Smooth muscle cell (in vitro differentiated cells): ENCODE measurements around the gene CNGA3. TPM values are rescaled to one million over a fixed set of nuclear protein-coding genes. Genes with fewer than 3 reads are reported as not detected.

Experiments
- DNase-seq: peaks from one replicate; lab custom pipeline; 2025; ENCODE audit not compliant: unreplicated experiment; lab: John Stamatoyannopoulos, UW
- H2AFZ ChIP-seq: fragments of 200-600 bp; sonication (generic); 2 replicates; pipeline ENCODE4 v1.6.0; 2016; ENCODE audit warnings: antibody characterized with exemption, low read depth, mild to moderate bottlenecking
- H3F3A ChIP-seq: fragments of 200-600 bp; sonication (generic); 2 replicates; pipeline ENCODE4 v1.6.0; 2017; ENCODE audit warnings: antibody characterized with exemption, low read depth
- H3K27ac ChIP-seq: fragments of 200-600 bp; sonication (generic); 2 replicates; pipeline ENCODE4 v1.5.1; 2016; ENCODE audit warnings: low read depth, mild to moderate bottlenecking
- H3K27me3 ChIP-seq: fragments of 200-600 bp; sonication (generic); 2 replicates; pipeline ENCODE4 v1.6.1; 2016; ENCODE audit warnings: low read depth, mild to moderate bottlenecking
- H3K36me3 ChIP-seq: fragments of 200-600 bp; sonication (generic); 2 replicates; pipeline ENCODE4 v1.5.1; 2016; ENCODE audit warnings: low read depth
- H3K4me1 ChIP-seq: fragments of 200-600 bp; sonication (generic); 2 replicates; pipeline ENCODE4 v1.5.1; 2016; ENCODE audit warnings: low read depth
- H3K4me2 ChIP-seq: fragments of 200-600 bp; sonication (generic); 2 replicates; pipeline ENCODE4 v1.6.0; 2016; ENCODE audit warnings: mild to moderate bottlenecking
- H3K4me3 ChIP-seq: fragments of 200-600 bp; sonication (generic); 2 replicates; pipeline ENCODE4 v1.5.1; 2016; ENCODE audit warnings: mild to moderate bottlenecking
- H3K79me2 ChIP-seq: fragments of 200-600 bp; sonication (generic); 2 replicates; pipeline ENCODE4 v1.6.0; 2016; ENCODE audit warnings: low read depth, mild to moderate bottlenecking
- H3K9ac ChIP-seq: fragments of 200-600 bp; sonication (generic); 2 replicates; pipeline ENCODE4 v1.6.0; 2016; ENCODE audit warnings: low read depth
- H3K9me3 ChIP-seq: fragments of 200-600 bp; sonication (generic); replicated peaks from 2 replicates; pipeline ENCODE4 v1.5.1; 2016; ENCODE audit warnings: low read depth
- H4K20me1 ChIP-seq: fragments of 200-600 bp; sonication (generic); 2 replicates; pipeline ENCODE4 v1.6.0; 2016; ENCODE audit warnings: low read depth
- WGBS: methylation state at CpG from one replicate; pipeline ENCODE4 v1.1.7; 2016; ENCODE audit warnings: low lambda C conversion rate; 5-methylcytosine and 5-hydroxymethylcytosine counted together
- polyA plus RNA-seq: library from polyadenylated mRNA; unstranded; fragments of >200 nt; fragmentation: Nextera tagmentation; extraction: Ambion mirVana; gene quantifications from 2 replicates; pipeline ENCODE4 v1.2.1, GENCODE V29; 2016
- total RNA-seq: library from RNA; depleted of rRNA; stranded (reverse); fragments of >200 nt; gene quantifications from 2 replicates; pipeline ENCODE4 v1.2.3, GENCODE V29; 2014
- TF ChIP-seq, protein P1 (sequence below): fragments of 200-600 bp; sonication (generic); IDR thresholded peaks from 2 replicates; pipeline ENCODE4 v1.5.1; 2017; ENCODE audit warnings: borderline replicate concordance, mild to moderate bottlenecking, antibody characterized with exemption; ENCODE audit not compliant: insufficient read depth, poor library complexity, severe bottlenecking

The CNGA3 gene
- total and polyA plus RNA-seq, 2 experiments from 2014 or later: not detected

DNA sequence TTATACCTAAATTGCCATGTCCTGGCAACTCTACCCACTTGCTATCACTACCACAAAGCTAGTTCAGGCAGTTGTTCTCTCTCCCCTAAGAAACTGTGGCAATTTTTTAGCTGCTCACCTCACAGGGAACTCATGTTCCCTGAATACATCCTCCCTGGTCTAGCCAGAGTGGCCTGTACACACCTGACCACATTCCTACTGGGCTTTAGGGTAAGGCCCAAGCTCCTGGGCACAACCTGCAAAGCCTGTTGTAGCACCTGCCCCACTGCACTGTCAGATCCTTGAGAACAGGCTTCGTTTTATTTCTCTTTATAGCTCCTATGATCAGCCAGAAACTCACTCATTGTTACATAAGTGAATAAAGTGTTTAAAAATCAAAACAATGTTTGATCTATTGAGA, 21.5 kb downstream of the CNGA3 start:
- H4K20me1 ChIP-seq: no peaks in the 10 kb centered on the region
- H3K79me2 ChIP-seq: no peaks in the 10 kb centered on the region
- 83% methylated on average over 1 of the region's 1 CpG for WGBS
- no peaks in the 10 kb centered on the region for H3F3A ChIP-seq
- no peak overlapping the region for H3K27ac ChIP-seq
- H3K27me3 ChIP-seq: no peaks in the 10 kb centered on the region
- no peak for DNase-seq
- no peak overlapping the region for H3K4me3 ChIP-seq
- H3K4me1 ChIP-seq: no peaks in the 10 kb centered on the region
- no peak overlapping the region for H2AFZ ChIP-seq
- H3K36me3 ChIP-seq: no peaks in the 10 kb centered on the region
- H3K9me3 ChIP-seq: no peaks in the 10 kb centered on the region
- H3K9ac ChIP-seq: no peak overlapping the region
- TF ChIP-seq, protein P1, sequence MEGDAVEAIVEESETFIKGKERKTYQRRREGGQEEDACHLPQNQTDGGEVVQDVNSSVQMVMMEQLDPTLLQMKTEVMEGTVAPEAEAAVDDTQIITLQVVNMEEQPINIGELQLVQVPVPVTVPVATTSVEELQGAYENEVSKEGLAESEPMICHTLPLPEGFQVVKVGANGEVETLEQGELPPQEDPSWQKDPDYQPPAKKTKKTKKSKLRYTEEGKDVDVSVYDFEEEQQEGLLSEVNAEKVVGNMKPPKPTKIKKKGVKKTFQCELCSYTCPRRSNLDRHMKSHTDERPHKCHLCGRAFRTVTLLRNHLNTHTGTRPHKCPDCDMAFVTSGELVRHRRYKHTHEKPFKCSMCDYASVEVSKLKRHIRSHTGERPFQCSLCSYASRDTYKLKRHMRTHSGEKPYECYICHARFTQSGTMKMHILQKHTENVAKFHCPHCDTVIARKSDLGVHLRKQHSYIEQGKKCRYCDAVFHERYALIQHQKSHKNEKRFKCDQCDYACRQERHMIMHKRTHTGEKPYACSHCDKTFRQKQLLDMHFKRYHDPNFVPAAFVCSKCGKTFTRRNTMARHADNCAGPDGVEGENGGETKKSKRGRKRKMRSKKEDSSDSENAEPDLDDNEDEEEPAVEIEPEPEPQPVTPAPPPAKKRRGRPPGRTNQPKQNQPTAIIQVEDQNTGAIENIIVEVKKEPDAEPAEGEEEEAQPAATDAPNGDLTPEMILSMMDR: no peak
- H3K4me2 ChIP-seq: no peak overlapping the region

GRCh38 chr2:98369710-98370239, 23.5 kb downstream of the CNGA3 start:
- no peaks in the 10 kb centered on the region for H3K36me3 ChIP-seq
- TF ChIP-seq, protein P1: no peak
- H4K20me1 ChIP-seq: no peaks in the 10 kb centered on the region
- H3F3A ChIP-seq: no peaks in the 10 kb centered on the region
- H2AFZ ChIP-seq: no peak overlapping the region
- no peak overlapping the region for H3K27ac ChIP-seq
- WGBS: 91% methylated on average over 9 of the region's 9 CpGs
- H3K9ac ChIP-seq: no peak overlapping the region
- H3K27me3 ChIP-seq: no peaks in the 10 kb centered on the region
- H3K4me3 ChIP-seq: no peak overlapping the region
- no peaks in the 10 kb centered on the region for H3K79me2 ChIP-seq
- H3K9me3 ChIP-seq: no peaks in the 10 kb centered on the region
- H3K4me2 ChIP-seq: no peak overlapping the region
- DNase-seq: no peak
- H3K4me1 ChIP-seq: no peaks in the 10 kb centered on the region

DNA sequence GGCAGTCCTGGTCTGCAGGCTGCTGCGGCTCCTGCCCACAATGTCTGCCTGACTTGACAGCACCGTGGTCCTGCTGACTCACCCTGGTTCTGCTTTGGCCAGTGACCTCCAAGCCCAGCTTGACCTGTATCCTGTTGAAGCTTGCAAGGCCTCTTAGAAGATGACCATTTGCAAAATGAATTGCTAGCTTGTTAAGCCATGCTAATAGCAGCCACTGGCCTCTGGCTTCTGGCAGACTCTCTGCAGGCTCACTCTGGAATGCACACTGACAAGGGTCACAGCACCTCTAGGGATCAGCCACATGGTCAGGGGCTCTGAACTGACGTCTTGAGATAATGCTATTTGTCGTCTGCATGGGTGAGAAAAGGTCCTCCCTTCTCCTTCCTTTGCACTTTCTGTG, 25.9 kb downstream of the CNGA3 start:
- Histone ChIP-seq H3F3A (no peaks in the 10 kb centered on the region), H3K36me3 (no peaks in the 10 kb centered on the region)
- 23% methylated on average over 4 of the region's 4 CpGs for WGBS

GRCh38 chr2:98372579-98372978, 26.3 kb downstream of the CNGA3 start:
- Histone ChIP-seq H3F3A (no peaks in the 10 kb centered on the region), H2AFZ (no peak overlapping the region), H3K4me2 (no peak overlapping the region), H3K36me3 (no peaks in the 10 kb centered on the region), H3K27ac (no peak overlapping the region), H3K9me3 (no peaks in the 10 kb centered on the region), H4K20me1 (no peaks in the 10 kb centered on the region), H3K27me3 (peaks cover 4% of the 10 kb centered on the region), H3K4me3 (no peak overlapping the region), H3K79me2 (no peaks in the 10 kb centered on the region), H3K4me1 (no peaks in the 10 kb centered on the region), H3K9ac (no peak overlapping the region)
- no peak for DNase-seq
- WGBS: 82% methylated on average over 5 of the region's 5 CpGs
- TF ChIP-seq, protein P1: no peak

More for the DNA sequence above, 25.9 kb downstream of the CNGA3 start:
- H4K20me1 ChIP-seq: no peaks in the 10 kb centered on the region
- no peaks in the 10 kb centered on the region for H3K4me1 ChIP-seq
- no peaks in the 10 kb centered on the region for H3K9me3 ChIP-seq
- DNase-seq: no peak
- H3K79me2 ChIP-seq: no peaks in the 10 kb centered on the region
- peaks cover 4% of the 10 kb centered on the region for H3K27me3 ChIP-seq
- no peak overlapping the region for H3K4me2 ChIP-seq
- no peak overlapping the region for H3K4me3 ChIP-seq
- H3K9ac ChIP-seq: no peak overlapping the region
- TF ChIP-seq, protein P1: no peak
- no peak overlapping the region for H2AFZ ChIP-seq
- H3K27ac ChIP-seq: no peak overlapping the region
